ENCODE measurements around the gene SIGLEC11.

GRCh38 chr19:49915271-49915670 is 45.7 kb downstream of the SIGLEC11 start:
- TF ChIP-seq MXD1 (CRISPR knock-in tag; IDR thresholded peaks at IDR 0.05) (no peak), ZZZ3 (CRISPR knock-in tag; IDR thresholded peaks at IDR 0.05; ENCODE audit: borderline replicate concordance) (no peak), TEF (CRISPR knock-in tag; IDR thresholded peaks at IDR 0.05) (no peak), TP53 (CRISPR knock-in tag; conservative IDR thresholded peaks at IDR 0.05) (no peak), FOXO4 (CRISPR knock-in tag; conservative IDR thresholded peaks at IDR 0.05) (no peak)
- TF ChIP-seq, protein P1, sequence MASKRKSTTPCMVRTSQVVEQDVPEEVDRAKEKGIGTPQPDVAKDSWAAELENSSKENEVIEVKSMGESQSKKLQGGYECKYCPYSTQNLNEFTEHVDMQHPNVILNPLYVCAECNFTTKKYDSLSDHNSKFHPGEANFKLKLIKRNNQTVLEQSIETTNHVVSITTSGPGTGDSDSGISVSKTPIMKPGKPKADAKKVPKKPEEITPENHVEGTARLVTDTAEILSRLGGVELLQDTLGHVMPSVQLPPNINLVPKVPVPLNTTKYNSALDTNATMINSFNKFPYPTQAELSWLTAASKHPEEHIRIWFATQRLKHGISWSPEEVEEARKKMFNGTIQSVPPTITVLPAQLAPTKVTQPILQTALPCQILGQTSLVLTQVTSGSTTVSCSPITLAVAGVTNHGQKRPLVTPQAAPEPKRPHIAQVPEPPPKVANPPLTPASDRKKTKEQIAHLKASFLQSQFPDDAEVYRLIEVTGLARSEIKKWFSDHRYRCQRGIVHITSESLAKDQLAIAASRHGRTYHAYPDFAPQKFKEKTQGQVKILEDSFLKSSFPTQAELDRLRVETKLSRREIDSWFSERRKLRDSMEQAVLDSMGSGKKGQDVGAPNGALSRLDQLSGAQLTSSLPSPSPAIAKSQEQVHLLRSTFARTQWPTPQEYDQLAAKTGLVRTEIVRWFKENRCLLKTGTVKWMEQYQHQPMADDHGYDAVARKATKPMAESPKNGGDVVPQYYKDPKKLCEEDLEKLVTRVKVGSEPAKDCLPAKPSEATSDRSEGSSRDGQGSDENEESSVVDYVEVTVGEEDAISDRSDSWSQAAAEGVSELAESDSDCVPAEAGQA (IDR thresholded peaks at IDR 0.05; ENCODE audit: low read depth) = no peak
- TF ChIP-seq, protein P1 (CRISPR knock-in tag; IDR thresholded peaks at IDR 0.05; ENCODE audit: borderline replicate concordance) = no peak
